ENCODE measurements around the gene RNF220.

DNA sequence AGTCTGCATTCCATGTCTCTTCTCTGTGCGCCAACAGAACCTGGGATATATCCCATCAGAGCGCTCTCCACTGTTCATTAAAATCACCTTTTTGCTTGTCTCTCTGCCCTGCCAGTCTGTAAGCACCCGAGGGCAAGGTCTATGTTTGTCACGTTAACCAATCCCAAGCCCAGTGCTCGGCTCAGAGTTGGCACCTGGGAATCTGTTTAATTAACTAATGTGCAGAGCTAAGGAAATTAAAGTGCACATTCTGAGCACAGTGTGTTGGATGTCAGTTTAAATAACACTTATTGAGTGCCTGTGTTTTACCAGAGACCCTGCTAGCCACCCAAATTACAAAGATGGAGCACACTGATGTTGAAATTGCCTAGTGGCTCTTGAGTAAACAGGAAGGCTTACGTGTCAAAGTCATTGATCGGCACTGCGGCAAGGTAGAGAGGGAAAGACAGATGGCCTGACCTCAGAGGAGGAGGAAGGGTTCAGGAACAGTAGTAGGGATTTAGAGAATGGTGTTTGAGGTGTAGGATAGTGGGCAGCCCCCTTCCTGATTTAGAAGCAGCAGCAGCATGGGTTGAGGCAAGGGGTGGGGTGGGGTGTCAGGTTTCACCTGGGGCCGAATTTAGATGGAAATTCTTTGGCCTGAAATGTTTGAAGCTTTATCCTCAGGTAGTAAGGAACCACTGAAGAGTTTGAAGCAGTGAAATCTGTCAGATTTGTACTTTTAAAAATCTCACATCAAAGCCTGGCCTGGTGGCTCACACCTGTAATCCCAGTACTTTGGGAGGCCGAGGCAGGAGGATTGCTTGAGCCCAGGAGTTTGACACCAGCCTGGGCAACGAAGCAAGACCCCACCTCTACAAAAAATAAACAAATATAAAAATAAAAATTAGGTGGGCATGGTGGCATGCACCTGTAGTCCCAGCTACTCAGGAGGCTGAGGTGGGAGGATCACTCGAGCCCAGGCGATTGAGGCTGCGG is 277.1 kb downstream of the RNF220 start:
- TF ChIP-seq CTCF (optimal IDR thresholded peaks at IDR 0.05 in 1 of 3, IDR thresholded peaks at IDR 0.05 in 1 of 3, conservative IDR thresholded peaks at IDR 0.05 in 1 of 3; ENCODE audit: extremely low read depth in 1 of 3, insufficient read depth in 2 of 3, low read length in 3 of 3) (no peak), EZH2 (IDR thresholded peaks at IDR 0.05; ENCODE audit: low read length) (no peak)
